Stimulated activated CD4-positive, alpha-beta T cell treated with anti-CD3 and anti-CD28 coated beads, TNF-alpha, amount 100 ng/mL, for 1 hour (primary cell): ENCODE results near the gene KCNQ1.

Experiments
- DNase-seq, 3 donors: peaks; one replicate each; pipeline ENCODE4 v3.0.0-alpha.2; 2020; ENCODE audit warnings: low read depth in 3 of 3, low spot score in 1 of 3

The KCNQ1 gene

DNA sequence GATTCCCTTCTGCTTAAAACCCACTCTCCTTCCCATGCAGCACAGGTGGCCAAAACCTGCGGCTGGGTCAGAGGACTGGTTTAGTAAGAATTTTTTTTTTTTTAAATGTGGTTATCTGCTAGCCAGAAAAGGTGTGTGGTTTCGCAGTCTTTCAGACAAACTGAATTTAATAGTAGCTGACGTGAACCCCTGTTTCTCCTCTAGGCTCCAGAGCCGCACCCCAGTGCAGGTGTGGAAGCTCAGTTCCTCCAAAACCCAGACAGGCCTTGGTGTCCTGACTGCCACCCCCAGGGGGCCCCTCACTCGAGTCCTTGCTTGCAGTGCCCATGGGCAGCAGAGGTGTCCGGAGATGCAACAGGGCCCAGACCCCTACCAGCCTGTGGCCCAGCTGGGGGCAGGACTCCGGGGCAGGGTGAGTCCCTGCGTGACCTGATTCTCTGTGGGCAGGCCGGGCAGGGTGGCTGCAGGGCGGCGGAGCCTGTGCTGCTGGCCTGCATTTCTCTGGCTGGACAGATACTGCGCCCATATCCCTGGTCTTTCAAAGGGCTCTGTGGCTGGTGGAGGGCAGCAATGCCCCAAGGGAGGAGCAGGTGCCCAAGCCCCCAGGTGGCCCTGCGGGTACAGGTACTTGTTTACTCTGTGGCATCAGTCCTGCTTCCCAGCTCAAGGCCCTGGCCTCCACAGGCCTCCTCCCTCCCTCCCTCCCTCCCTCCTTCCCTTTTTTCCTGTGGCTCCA lies 15.2 kb downstream of the KCNQ1 start:
- no peak for DNase-seq

- no peak for DNase-seq
Measured at GRCh38 chr11:2460540-2461252, 15.9 kb downstream of the KCNQ1 start.

- no peak for DNase-seq
Measured at GRCh38 chr11:2461253-2461955, 16.6 kb downstream of the KCNQ1 start.

DNA sequence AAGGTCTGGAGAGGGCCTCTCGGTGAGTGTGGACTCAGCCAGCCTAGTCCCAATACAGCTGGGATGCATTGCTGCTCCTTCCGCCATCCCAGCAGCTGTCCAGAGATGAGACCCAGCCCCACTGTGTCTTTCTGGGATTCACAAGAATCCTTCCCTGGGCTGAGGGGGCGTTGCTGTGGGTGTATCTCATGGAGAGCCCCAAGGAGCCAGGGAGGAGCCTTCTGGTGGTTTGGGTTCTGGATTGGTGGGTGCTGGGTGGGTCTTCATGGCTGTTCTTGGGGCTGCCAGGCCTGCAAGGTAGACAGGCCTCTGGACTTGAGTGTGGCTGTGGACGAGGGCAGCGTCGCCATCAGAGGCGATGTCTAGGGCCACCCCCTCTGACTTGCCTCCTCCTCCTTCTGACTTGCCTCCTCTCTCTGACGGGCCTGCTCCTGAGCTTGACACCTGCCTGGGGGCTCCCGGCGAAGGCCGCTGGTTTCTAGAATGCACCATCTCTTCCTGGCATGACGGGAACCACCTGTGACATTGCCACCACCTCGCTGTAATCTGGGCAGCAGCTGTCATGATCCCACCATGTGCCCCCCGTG lies 17.2 kb downstream of the KCNQ1 start:
- DNase-seq, result no peak

DNA sequence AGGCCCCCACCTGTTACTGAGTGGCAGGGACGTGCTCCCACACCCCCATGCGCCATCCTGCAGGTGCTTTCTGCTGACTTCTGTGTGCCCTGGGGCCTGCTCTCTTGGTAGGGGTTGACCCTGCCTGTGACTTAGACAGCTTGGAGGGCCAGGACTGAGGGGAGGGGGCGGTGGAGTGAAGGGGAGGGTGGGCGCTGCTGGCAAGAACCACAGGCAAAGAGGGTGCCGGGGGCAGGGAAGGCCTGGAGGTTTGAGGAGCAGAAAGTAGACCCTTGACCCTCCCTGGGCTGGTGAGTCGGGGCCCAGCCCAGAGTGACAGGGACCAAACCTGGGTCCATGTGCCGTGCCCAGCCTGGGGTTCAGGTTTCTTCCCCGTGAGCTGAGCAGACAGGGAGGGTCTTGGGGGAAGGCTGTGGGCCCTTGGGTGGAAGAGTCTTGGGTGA lies 17.8 kb downstream of the KCNQ1 start:
- DNase-seq, result no peak

DNA sequence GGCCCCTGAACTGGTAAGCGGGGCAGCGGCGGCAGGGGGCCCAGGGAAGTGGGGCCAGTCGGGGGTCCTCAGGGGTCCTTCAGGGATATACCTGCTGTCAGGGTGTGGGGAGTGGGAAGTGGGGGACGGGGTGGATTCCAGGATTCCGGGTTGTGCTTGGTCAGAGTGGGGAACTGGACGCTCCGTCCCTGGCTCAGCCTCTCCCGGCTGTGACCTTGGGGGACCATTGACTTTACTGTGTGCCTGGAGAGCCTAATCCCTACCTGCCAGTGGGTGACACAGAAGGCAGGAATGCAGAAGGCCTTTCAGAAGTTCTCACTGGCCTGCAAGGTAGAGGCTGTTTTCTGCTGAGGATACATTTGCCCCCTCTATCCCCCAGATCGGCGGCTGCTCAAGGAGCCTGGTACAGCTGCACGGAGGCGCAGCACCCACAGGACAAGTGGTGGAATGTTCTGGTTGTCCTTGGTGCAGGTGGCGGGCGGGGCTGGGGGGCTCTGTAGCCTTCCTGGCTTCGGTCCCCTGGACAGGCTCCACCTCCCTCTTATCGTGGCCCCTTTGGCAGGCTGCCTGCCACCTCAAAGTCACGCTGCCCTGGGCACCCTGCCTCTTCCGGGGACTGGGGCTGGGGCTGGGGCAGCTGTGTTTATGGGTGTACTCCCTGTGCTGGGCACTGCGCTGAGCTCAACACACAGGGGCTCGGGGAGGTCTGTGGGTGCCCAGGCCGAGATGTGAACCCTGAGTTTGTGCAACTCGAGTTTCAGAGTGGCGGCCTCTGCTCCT lies 18.4 kb downstream of the KCNQ1 start:
- no peak for DNase-seq

DNA sequence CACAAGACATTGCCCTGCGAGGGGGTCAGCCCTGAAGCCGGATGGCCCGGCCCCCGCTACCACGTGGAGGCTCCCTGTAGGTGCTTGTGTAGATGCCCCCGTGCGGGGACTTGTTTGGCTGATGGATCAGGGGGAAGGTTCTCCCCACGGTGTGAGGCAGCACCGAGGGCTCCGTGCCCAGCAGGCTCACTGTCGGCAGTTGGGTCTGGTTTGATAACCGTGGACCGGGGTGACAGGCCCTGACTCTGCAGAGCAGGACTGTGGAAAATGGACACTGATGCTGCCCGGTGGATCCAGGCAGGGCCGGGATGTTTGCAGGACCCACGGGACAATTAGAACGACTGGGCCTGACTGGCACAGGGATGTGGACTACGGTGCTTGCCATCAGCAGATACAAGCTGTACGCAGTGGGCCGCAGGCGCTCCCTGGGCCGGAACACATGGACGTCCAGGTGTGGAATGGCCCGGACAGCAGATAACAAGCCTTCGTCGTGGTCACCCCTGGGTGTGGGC lies 19.0 kb downstream of the KCNQ1 start:
- no peak for DNase-seq

- DNase-seq, result no peak
Measured at GRCh38 chr11:2464451-2465165, 19.8 kb downstream of the KCNQ1 start.

DNA sequence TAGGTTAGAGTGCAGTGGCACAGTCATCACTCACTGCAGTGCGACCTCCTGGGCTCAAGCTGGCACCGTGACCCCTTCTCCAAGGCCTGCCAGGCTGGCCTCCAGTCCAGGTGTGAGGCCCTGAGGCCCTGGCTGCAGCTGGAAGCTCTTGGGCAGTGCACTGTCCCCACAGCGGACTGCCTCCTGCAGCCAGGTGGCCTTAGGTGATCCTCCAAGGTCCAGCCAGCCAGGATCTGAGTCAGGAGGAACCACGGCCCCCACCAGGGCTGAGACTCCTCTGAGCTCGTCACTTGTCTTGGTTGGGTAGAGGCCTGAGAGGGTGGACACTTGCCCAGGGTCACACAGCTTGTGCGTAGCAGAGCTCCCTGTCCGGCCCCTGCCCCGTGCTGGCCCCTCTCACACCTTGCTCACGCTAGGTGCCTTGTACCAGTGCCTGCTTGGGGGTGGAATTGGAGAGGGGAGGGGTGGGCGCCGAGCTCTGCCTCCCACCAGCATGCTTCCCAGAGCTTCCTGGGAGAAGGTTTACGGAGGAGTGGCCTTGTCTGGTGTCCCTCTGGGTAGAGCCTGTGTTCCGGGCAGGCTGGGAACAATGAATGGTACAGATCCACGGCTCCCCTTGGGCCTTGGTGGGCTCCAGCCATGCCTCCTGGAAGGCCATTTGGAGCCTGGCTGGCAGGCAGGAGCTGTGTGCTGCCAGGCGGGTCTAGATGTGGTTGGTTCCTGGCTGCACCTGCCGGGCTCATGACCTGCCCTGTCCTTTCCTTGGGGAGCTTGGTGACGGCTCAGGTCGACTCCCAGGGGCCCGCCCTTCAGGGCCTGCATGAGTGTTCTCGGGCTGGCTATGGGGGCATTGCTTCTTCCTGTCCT lies 20.6 kb downstream of the KCNQ1 start:
- DNase-seq, result no peak

GRCh38 chr11:2466069-2466801 lies 21.4 kb downstream of the KCNQ1 start:
- DNase-seq, result no peak

DNA sequence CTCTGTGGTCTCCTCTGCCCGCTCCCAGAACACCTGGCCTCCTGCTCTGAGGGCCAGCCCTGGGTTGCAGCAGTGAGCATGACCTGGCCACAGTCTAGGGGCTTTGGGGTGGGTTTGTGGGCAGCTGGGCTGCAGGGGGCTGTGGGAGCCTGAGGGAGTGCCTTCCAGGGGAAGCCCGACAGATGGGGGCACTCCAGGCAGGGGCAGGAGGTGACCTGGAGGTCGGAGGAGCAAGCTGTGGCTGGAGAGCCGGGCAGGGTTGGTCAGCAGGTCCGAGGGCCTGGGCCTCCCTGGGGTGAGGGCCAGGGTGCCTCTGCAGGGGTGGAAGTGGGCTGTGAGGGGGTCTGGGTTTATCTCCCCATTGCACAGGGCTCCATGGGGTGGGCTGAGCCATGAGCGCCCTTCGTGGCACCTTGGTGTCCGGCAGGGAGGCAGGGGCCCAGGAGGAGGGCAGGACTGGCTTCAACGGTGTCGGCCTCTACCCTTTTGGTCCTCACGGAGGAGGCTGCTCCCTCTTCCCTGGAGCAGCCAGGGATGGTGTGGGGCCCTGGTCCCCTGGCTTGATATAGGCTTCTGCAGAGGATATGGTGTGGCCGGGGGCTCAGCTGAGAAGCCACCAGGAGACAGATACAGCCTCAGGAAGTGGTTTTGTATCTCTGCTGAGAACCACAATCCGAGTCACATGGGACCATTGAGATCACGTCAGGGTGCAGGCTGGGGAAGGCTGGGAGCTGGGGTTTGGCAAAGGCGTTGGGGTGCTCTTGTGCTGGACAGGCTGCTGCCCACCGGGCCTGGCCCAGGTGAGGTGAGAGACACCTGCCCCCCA lies 22.3 kb downstream of the KCNQ1 start:
- peak in 2 of 3 donors; percentile 19 to 20 for DNase-seq

GRCh38 chr11:2467695-2468055 lies 22.9 kb downstream of the KCNQ1 start:
- no peak for DNase-seq

DNA sequence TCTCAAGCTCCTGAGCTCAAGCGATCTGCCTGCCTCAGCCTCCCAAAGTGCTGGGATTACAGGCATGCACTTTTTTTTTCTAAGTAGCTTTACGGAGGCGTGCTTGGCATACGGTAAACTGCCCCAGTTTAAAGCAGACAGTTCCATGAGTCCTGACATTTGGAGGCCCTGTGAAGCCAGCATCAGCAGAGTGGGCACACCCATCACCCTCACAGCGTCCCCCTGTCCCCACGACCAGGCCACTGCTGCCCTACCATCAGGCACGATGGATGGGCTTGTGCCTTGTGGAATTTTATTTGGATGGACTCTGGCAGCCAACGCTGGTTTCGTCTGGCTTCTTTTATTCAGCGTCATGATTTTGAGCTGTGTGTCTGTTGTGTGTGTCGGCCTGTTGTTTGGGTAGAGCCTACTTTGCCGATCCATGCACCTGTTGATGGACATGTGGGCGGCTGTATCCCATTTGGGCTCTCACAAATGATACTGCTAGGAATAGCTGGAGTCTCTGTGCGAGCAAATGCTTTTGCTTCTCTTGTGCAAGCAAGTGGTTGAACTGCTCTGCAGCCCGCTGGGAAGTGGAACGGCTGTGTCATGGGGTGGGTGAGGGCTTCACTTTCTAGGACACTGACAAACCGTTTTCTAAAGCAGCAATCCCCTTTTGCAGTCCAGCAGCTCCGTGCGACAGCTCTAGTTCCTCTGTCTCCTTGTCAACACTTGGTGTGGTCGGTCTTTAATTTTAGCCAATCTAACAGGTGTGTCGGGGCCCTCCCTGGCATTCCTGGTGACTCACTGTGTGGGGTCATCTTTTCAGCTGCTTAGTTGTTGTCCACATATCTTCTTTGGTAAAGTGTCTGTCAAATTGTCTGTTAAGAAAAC lies 23.8 kb downstream of the KCNQ1 start:
- DNase-seq, result no peak

DNA sequence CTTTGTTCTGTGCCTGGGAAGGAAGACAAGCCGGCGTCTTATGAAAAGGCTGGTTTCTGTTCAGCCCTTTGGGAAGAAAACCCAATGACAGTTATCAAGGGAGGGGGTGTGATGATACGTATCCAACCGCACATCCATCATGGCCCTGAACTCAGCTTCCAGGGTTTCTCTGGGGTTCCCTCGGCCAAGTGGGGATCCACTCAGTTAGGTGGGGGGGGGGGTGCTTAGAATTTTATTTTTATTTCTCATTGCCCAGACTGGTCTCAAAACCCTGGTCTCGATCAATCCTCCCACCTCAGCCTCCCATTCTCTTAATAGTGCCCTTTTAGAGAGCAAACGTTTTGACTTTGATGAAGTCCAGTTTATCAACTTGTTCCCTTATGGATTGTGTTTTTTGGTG lies 25.7 kb downstream of the KCNQ1 start:
- no peak for DNase-seq

- DNase-seq, result no peak
Measured at GRCh38 chr11:2471048-2471803, 26.4 kb downstream of the KCNQ1 start.

GRCh38 chr11:2471804-2472096 lies 26.9 kb downstream of the KCNQ1 start:
- DNase-seq, result no peak
